ENCODE measurements around the gene FOXI1.

Gene FOXI1

GRCh38 chr5:170154297-170154696 is 48.6 kb downstream of the FOXI1 start:
- no peak for DNase-seq

- DNase-seq: no peak
These were observed 49.0 kb downstream of the FOXI1 start for GRCh38 chr5:170154744-170155143.

GRCh38 chr5:170155771-170156170 is 50.1 kb downstream of the FOXI1 start:
- DNase-seq: no peak

GRCh38 chr5:170159101-170159698 is 53.5 kb downstream of the FOXI1 start:
- no peak for DNase-seq
